ENCODE data around the gene HELZ2. TPM values are rescaled to one million over a fixed set of nuclear protein-coding genes. Genes with fewer than 3 reads are reported as not detected.

HELZ2 gene
- total RNA-seq, 1 experiment from 2014 or later, result 27.9 TPM

DNA sequence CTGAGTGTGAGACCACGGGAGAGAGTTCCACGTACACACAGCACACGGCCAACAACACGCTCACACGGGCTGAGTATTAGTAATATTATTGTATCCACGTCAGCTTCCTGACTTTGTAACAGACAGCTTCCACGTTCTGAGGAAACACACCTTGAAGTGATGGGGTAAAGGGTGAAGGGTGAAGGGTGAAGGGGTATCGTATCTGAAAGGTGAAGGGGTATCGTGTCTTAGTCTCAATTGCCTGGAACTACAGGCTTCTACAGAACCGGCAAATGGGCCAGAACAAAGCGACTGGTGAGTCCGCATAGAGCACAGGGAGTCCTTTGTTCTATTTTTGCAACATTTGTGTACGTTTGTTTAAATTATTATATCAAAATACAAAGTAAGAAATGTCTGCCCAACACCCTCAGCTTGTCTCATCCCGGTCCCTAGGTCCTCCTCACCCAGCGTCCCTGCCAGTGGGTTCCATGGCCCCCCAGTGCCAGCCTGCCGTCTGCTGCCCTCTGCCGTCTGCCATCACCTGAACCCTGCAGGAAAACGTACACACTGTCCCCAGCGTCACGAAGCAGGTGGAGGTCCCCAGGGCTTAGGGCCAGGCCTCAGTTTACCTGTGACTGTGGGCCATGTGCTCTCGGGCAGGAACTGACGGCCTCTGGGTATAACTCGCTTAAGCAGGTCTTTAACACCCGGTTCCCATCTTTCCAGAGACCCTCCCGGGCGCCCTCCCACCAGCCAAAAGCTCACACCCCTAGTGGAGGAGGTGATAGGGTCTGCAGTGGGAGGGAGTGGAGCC, 4.4 kb upstream of the HELZ2 start:
- WGBS (ENCODE audit: extremely low coverage, insufficient read length, low lambda C conversion rate), result no CpG with 5 or more reads among the region's 26 CpGs
- H3K9me3 Mint-ChIP-seq, result no peaks in the 10 kb centered on the region

More for the DNA sequence above, 4.4 kb upstream of the HELZ2 start:
- Histone ChIP-seq H3K79me2 (ENCODE audit: insufficient read depth, low read length) (no peaks in the 10 kb centered on the region), H2AFZ (ENCODE audit: low read length) (no peak overlapping the region), H3T11ph (ENCODE audit: low read length) (no peak overlapping the region), H3K27ac (ENCODE audit: insufficient read length, low read depth, low read length) (no peak overlapping the region), H3K79me1 (ENCODE audit: insufficient read depth, low read depth, low read length, poor library complexity, severe bottlenecking) (no peaks in the 10 kb centered on the region), H4K91ac (ENCODE audit: insufficient read length, low read depth, low read length) (no peak overlapping the region), H4K20me1 (ENCODE audit: control insufficient read depth, insufficient read depth, insufficient read length) (no peaks in the 10 kb centered on the region), H2BK120ac (ENCODE audit: low read depth, low read length, poor library complexity, severe bottlenecking) (no peak overlapping the region), H2BK12ac (ENCODE audit: insufficient read length, low read depth, low read length) (no peak overlapping the region), H3K4ac (ENCODE audit: low read depth, low read length) (no peak overlapping the region), H3K18ac (ENCODE audit: insufficient read length, low read depth, low read length) (no peak overlapping the region), H2AK5ac (ENCODE audit: insufficient read length, low read length) (no peak overlapping the region), H3K9ac (ENCODE audit: extremely low read depth, insufficient read length, low read length) (no peak overlapping the region), H2BK20ac (ENCODE audit: low read depth, low read length, poor library complexity, severe bottlenecking) (no peak overlapping the region), H2BK5ac (ENCODE audit: insufficient read length, low read length) (no peak overlapping the region), H3K14ac (ENCODE audit: insufficient read depth, low read length) (no peak overlapping the region), H3K23me2 (ENCODE audit: insufficient read length, low read depth, low read length, poor library complexity, severe bottlenecking) (peaks cover 4% of the 10 kb centered on the region), H3K23ac (ENCODE audit: insufficient read length, low read depth, low read length) (no peak overlapping the region), H3K9me3 (ENCODE audit: control insufficient read depth, low read depth, low read length) (no peaks in the 10 kb centered on the region), H3K56ac (ENCODE audit: insufficient read length, low read depth, low read length) (no peak overlapping the region), H3K27me3 (ENCODE audit: insufficient read depth, low read length) (no peaks in the 10 kb centered on the region), H4K5ac (ENCODE audit: insufficient read length, low read depth, low read length) (no peak overlapping the region), H4K8ac (replicated peaks; ENCODE audit: insufficient read length, low read depth, low read length) (no peak overlapping the region), H3K4me2 (ENCODE audit: insufficient read depth, insufficient read length, low read length) (no peak overlapping the region), H2BK15ac (ENCODE audit: low read depth, low read length) (no peak overlapping the region), H3K4me1 (ENCODE audit: insufficient read depth, low read length) (no peaks in the 10 kb centered on the region)
- Mint-ChIP-seq H3K4me3 (no peak overlapping the region; a peak in 1 of 5 replicates), H3K27ac (no peak overlapping the region; a peak in 1 of 7 replicates), H3K27me3 (ENCODE audit: low read depth) (no peaks in the 10 kb centered on the region; the same call in none of the 2 replicates), H3K36me3 (ENCODE audit: insufficient read depth in 1 of 3, low read depth in 3 of 3) (no peaks in the 10 kb centered on the region), H3K4me1 (peaks cover 12 to 21% of the 10 kb centered on the region in 2 experiments)
- no peak for DNase-seq
- TF ChIP-seq, protein P1, sequence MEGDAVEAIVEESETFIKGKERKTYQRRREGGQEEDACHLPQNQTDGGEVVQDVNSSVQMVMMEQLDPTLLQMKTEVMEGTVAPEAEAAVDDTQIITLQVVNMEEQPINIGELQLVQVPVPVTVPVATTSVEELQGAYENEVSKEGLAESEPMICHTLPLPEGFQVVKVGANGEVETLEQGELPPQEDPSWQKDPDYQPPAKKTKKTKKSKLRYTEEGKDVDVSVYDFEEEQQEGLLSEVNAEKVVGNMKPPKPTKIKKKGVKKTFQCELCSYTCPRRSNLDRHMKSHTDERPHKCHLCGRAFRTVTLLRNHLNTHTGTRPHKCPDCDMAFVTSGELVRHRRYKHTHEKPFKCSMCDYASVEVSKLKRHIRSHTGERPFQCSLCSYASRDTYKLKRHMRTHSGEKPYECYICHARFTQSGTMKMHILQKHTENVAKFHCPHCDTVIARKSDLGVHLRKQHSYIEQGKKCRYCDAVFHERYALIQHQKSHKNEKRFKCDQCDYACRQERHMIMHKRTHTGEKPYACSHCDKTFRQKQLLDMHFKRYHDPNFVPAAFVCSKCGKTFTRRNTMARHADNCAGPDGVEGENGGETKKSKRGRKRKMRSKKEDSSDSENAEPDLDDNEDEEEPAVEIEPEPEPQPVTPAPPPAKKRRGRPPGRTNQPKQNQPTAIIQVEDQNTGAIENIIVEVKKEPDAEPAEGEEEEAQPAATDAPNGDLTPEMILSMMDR (conservative IDR thresholded peaks at IDR 0.05), result 0 out of 3 replicates have a peak, but pooled peaks have one; percentile 9
